Muscle layer of colon (tissue), 2 donors: ENCODE results near the gene NDST3.
"Not testable (repeated sequence)": the region's sequence is repeated elsewhere in the genome, so short reads cannot be mapped to it uniquely, and the experiment has no call there.

Experiments
- H3K27ac ChIP-seq: one replicate; pipeline ENCODE4 v1.7.0; 2013; ENCODE audit warnings: low read depth, mild to moderate bottlenecking, low read length, moderate library complexity
- H3K27me3 ChIP-seq, 2 donors: one replicate each; pipeline ENCODE4 v1.7.0; 2013; ENCODE audit warnings: low read length in 2 of 2, mild to moderate bottlenecking in 2 of 2; ENCODE audit not compliant: insufficient read depth in 2 of 2, control insufficient read depth in 1 of 2
- H3K36me3 ChIP-seq: one replicate; pipeline ENCODE4 v1.7.0; 2013; ENCODE audit warnings: mild to moderate bottlenecking, low read length; ENCODE audit not compliant: insufficient read depth
- H3K4me1 ChIP-seq: one replicate; pipeline ENCODE4 v1.7.0; 2013; ENCODE audit warnings: mild to moderate bottlenecking, low read length; ENCODE audit not compliant: insufficient read depth
- H3K4me3 ChIP-seq, 2 donors: one replicate each; pipeline ENCODE4 v1.7.0; 2013; ENCODE audit warnings: low read length in 2 of 2, low read depth in 1 of 2, mild to moderate bottlenecking in 1 of 2, moderate library complexity in 1 of 2
- H3K9ac ChIP-seq: one replicate; pipeline ENCODE4 v1.7.0; 2013; ENCODE audit warnings: low read length
- H3K9me3 ChIP-seq: one replicate; pipeline ENCODE4 v1.7.0; 2013; ENCODE audit warnings: mild to moderate bottlenecking, low read length
- donor health status: abdominal sarcoma.
- donor health status: Adenocarcinoma of cecum.

NDST3 gene

DNA sequence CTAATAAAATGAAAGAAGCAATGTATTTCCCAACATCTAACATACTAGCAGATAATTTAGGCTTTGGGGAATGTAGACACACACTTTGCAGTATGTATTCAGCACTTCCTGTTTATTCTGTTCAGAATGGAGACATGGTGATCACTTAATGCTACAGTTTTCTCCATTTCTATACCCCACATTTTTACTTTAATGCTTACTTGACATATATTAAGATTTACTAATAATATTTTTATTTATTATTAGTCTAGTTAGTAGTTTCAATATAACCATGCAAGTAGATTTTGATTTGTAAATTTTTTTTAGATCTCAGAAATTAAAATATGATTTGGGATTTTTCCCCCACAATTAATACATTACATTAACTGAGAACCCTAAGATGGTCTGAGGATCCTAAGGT, 220.1 kb downstream of the NDST3 start:
- Histone ChIP-seq H3K9me3 (no peaks in the 10 kb centered on the region), H3K27ac (no peak overlapping the region), H3K9ac (no peak overlapping the region), H3K36me3 (no peaks in the 10 kb centered on the region), H3K27me3 (no peaks in the 10 kb centered on the region), H3K4me1 (no peaks in the 10 kb centered on the region), H3K4me3 (no peak overlapping the region)

DNA sequence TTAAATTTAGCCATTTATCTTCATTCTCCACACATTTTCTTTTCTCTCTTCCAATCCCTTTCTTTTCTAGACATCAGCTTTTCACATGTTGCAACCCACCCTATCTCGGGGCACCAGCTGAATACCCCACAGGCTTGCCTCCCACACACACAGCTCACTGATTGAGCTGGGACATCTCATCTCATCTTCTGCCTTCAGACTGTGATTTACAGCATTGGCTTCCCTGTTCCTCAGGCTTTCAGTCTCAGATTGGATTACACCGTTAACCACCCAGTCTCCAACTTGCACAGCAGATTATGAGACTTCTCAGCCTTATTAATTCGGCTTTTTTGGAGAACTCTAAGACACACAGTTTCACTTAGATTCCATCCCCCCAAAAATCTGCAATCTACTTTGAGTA, 224.8 kb downstream of the NDST3 start:
- Histone ChIP-seq H3K36me3 (no peaks in the 10 kb centered on the region), H3K27me3 (no peaks in the 10 kb centered on the region), H3K27ac (no peak overlapping the region), H3K4me3 (no peak overlapping the region), H3K9ac (no peak overlapping the region), H3K9me3 (no peaks in the 10 kb centered on the region), H3K4me1 (no peaks in the 10 kb centered on the region)

DNA sequence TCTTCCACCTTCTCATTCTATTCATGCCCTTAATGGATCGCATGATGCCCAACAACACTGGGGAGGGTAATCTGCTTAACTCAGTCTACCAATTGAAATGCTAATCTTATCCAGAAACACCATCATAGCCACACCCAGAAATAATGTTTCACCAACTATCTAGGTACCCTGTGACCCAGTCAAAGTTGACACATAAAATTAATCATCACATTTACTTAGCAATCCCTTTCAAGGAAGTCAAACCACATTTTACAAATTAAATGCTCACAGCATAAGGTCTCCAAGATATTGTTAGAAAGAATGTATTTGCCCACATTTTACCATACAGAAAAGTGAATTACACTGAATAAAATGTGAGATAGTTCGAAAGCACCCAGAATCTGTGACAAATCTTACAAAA, 226.0 kb downstream of the NDST3 start:
- no peaks in the 10 kb centered on the region for H3K9me3 ChIP-seq
- no peaks in the 10 kb centered on the region for H3K27me3 ChIP-seq
- no peaks in the 10 kb centered on the region for H3K36me3 ChIP-seq
- no peaks in the 10 kb centered on the region for H3K4me1 ChIP-seq
- H3K9ac ChIP-seq: no peak overlapping the region
- no peak overlapping the region for H3K27ac ChIP-seq
- H3K4me3 ChIP-seq: no peak overlapping the region

DNA sequence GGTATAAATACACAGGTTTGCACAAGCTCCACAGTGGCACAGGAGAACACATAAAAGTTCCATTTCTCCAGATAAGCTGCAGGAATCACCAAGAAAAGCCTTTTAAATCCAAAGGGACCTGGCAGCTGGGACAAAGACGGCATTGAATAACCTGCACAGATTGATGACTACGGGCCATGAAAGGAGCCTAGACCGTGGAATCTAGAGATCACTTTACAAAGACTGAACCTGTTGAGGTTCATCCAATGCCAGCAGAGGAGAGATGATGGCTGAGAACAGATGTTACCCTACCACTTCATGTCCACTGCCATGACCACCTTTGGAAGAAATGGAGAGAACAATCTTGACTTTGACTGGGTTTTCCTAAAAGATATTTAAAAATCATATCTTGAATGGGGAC, 229.8 kb downstream of the NDST3 start:
- no peaks in the 10 kb centered on the region for H3K9me3 ChIP-seq

DNA sequence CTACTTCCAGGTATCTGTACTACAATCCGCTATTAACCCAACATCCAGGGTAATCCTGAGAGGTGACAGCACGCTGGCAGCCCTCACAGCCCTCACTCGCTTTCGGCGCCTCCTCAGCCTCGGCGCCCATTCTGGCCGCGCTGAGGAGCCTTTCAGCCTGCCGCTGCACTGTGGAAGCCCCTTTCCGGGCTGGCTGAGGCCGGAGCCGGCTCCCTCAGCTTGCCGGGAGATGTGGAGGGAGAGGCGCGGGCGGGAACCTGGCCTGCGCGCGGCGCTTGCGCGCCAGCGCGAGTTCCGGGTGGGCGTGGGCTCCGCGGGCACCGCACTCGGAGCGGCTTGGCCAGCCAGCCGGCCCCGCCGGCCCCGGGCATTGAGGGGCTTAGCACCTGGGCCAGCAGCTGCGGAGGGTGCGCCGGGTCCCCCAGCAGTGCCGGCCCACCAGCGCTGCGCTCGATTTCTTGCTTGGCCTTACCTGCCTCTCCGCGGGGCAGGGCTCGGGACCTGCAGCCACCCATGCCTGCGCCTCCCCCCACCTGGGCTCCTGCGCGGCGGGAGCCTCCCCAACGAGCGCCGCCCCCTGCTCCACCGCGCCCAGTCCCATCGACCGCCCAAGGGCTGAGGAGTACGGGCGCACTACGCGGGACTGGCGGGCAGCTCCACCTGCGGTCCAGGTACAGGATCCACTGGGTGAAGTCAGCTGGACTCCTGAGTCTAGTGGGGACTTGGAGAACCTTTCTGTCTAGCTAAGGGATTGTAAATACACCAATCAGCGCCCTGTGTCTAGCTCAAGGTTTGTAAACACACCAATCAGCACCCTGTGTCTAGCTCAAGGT, 231.2 kb downstream of the NDST3 start:
- Histone ChIP-seq H3K4me3 (peak overlapping the region; percentile 35 to 50), H3K9ac (no peak overlapping the region), H3K4me1 (no peaks in the 10 kb centered on the region), H3K27ac (no peak overlapping the region), H3K36me3 (no peaks in the 10 kb centered on the region), H3K9me3 (no peaks in the 10 kb centered on the region), H3K27me3 (no peaks in the 10 kb centered on the region)

More for the DNA sequence above, 229.8 kb downstream of the NDST3 start:
- Histone ChIP-seq H3K4me1 (no peaks in the 10 kb centered on the region), H3K36me3 (no peaks in the 10 kb centered on the region), H3K27me3 (no peaks in the 10 kb centered on the region), H3K4me3 (no peak overlapping the region), H3K9ac (no peak overlapping the region), H3K27ac (no peak overlapping the region)

DNA sequence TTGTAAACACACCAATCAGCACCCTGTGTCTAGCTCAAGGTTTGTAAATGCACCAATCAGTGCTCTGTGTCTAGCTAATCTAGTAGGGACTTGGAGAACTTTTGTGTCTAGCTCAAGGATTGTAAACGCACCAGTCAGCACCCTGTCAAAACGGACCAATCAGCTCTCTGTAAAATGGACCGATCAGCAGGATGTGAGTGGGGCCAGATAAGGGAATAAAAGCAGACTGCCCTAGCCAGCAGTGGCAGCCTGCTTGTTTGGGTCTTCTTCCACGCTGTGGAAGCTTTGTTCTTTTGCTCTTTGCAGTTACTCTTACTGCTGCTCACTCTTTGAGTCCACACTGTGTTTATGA, 231.8 kb downstream of the NDST3 start:
- not testable (repeated sequence) for H3K4me3 ChIP-seq, H3K36me3 ChIP-seq, H3K27me3 ChIP-seq, H3K27ac ChIP-seq, H3K4me1 ChIP-seq, H3K9me3 ChIP-seq, H3K9ac ChIP-seq

DNA sequence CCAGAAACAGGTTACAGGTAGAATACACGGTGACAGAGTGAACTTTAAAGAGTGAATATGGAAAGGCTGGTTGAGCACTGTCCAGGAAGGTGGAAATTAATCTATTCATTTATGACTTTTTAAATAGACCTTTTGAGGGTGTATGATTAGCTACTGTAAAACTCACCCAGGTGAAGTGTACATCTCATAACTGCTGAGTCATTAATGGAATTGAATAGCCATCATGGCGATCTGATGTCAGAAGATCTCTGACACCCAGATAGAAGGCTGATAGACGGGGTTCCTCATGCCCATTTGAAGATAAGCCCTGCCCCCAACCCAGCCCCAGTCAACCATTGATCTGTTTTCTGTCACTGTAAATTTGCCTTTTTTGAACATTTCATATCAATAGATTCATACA, 234.5 kb downstream of the NDST3 start:
- no peaks in the 10 kb centered on the region for H3K36me3 ChIP-seq
- H3K4me3 ChIP-seq: no peak overlapping the region
- H3K27me3 ChIP-seq: no peaks in the 10 kb centered on the region
- H3K27ac ChIP-seq: no peak overlapping the region
- no peaks in the 10 kb centered on the region for H3K9me3 ChIP-seq
- H3K4me1 ChIP-seq: no peaks in the 10 kb centered on the region
- H3K9ac ChIP-seq: no peak overlapping the region

DNA sequence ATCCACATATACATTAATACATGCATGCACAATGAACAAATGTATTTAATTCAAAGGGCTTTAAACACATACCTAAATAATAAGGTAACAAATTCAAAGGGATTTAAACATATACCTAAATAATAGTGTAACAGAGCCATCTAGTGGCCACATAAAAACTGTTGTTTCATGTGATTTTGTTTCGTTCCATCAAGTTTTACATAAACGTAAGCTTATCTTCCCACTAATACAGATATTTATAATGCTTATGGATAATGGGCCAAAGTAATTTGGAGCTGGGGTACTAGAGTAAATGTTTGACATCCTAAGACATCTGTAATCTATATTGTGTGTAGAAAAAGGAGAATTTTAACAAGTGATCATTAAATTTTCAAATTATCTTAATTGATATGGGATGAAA, 236.2 kb downstream of the NDST3 start:
- Histone ChIP-seq H3K4me3 (no peak overlapping the region), H3K27ac (no peak overlapping the region), H3K4me1 (no peaks in the 10 kb centered on the region), H3K36me3 (no peaks in the 10 kb centered on the region), H3K27me3 (no peaks in the 10 kb centered on the region), H3K9ac (no peak overlapping the region), H3K9me3 (no peaks in the 10 kb centered on the region)

DNA sequence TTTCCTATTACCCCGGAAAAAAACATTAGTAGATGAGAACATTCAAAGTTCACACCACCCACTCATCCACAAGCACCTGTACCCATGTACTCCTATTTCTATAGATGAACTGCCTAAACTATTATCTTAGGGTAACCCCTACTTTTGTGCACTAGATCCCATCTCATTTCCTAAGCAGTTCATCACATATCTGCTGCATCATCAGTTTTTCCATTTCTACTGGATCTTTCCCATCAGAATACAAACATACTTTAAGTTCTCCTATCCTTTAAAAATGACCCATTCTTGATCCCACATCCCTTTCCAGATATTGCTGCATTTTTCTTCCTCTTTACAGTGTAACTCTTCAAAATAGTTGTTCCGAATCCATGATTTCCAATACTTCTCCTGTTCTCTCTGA, 237.5 kb downstream of the NDST3 start:
- H3K4me1 ChIP-seq: no peaks in the 10 kb centered on the region
- no peak overlapping the region for H3K4me3 ChIP-seq
- no peaks in the 10 kb centered on the region for H3K27me3 ChIP-seq
- no peaks in the 10 kb centered on the region for H3K36me3 ChIP-seq
- H3K9ac ChIP-seq: no peak overlapping the region
- no peak overlapping the region for H3K27ac ChIP-seq
- H3K9me3 ChIP-seq: no peaks in the 10 kb centered on the region

DNA sequence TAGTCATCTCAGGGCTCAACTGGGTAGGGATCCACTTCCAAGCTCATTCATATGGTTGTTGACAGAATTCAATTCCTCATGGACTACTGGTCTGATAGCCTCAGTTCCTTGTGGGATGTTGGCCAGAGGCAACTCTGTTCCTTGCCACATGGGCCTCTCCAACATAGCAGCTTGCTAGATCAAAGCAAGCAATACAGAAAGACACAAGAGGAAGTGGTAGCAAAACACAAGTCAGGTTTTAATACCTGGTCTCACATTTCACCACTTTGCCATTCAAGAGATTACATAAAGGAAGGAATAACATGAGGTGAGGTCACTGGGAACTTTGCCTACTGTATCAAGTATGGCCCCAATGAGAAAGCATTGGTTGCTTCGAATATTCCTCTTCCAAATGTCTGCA, 239.4 kb downstream of the NDST3 start:
- no peaks in the 10 kb centered on the region for H3K36me3 ChIP-seq
- H3K9ac ChIP-seq: no peak overlapping the region

DNA sequence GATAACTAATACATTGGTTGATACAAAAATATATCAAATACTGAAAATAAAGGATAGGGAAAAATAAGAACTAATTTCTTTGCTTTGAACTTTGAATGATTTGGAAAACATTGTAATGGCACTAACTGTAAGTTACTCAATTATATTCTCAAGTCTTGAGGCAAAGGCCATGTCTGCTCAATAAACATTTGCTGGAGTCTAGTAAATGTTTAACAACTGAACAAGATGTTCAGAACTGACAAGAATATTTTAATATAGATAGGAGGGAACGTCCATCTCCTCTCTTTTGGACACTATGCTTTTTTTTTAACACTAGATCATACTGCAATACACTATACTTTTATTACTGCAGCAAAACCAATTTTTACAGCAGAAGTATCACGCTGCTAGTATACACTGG, 242.3 kb downstream of the NDST3 start:
- Histone ChIP-seq H3K27me3 (no peaks in the 10 kb centered on the region), H3K36me3 (peaks cover 6% of the 10 kb centered on the region), H3K9me3 (no peaks in the 10 kb centered on the region), H3K4me1 (peaks cover 17% of the 10 kb centered on the region), H3K27ac (no peak overlapping the region), H3K9ac (no peak overlapping the region), H3K4me3 (no peak overlapping the region)

More for the DNA sequence above, 239.4 kb downstream of the NDST3 start:
- Histone ChIP-seq H3K9me3 (no peaks in the 10 kb centered on the region), H3K4me3 (no peak overlapping the region), H3K27ac (no peak overlapping the region), H3K27me3 (no peaks in the 10 kb centered on the region), H3K4me1 (no peaks in the 10 kb centered on the region)

DNA sequence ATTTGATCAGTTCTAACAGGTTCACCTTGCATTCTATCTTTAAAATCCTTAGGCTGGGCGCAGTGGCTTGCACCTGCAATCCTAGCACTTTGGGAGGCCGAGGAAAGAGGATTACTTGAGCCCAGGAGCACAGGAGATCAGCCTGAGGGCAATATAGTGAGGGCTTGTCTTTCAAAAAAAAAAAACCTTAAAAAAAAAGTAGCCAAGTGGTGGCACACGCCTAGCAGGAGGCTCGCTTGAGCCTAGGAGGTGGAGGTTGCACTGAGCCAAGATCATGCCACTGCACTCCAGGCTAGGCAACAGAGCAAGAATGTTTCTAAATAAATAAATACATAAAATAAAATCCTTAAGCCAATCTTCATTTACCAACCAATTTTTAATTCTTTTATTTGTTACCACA, 243.0 kb downstream of the NDST3 start:
- H3K36me3 ChIP-seq: peaks cover 6% of the 10 kb centered on the region
- H3K4me1 ChIP-seq: peaks cover 17% of the 10 kb centered on the region
- no peak overlapping the region for H3K27ac ChIP-seq
- no peak overlapping the region for H3K4me3 ChIP-seq
- H3K9me3 ChIP-seq: no peaks in the 10 kb centered on the region
- no peak overlapping the region for H3K9ac ChIP-seq
- no peaks in the 10 kb centered on the region for H3K27me3 ChIP-seq
